IPS-20b (cell line): ENCODE measurements around the gene GABRG3.

ENCODE experiments used
- H3K27ac ChIP-seq: one replicate; pipeline ENCODE4 v1.5.1; 2013; ENCODE audit warnings: low read length
- H3K27me3 ChIP-seq: 2 replicates; pipeline ENCODE4 v1.6.1; 2013; ENCODE audit warnings: mild to moderate bottlenecking, low read length, inconsistent platforms; ENCODE audit not compliant: insufficient read depth
- H3K36me3 ChIP-seq: 2 replicates; pipeline ENCODE4 v1.6.1; 2013; ENCODE audit warnings: low read depth, mild to moderate bottlenecking, inconsistent platforms, low read length, moderate library complexity; ENCODE audit not compliant: insufficient read depth
- H3K4me1 ChIP-seq: 2 replicates; pipeline ENCODE4 v1.6.1; 2013; ENCODE audit warnings: mild to moderate bottlenecking, control low read depth, inconsistent platforms, low read length, moderate library complexity; ENCODE audit not compliant: insufficient read depth
- H3K4me3 ChIP-seq: 2 replicates; pipeline ENCODE4 v1.5.1; 2013; ENCODE audit warnings: mild to moderate bottlenecking, low read length, inconsistent platforms
- H3K9ac ChIP-seq: 2 replicates; pipeline ENCODE4 v1.6.1; 2013; ENCODE audit warnings: low read depth, mild to moderate bottlenecking, inconsistent platforms, low read length, moderate library complexity
- H3K9me3 ChIP-seq: 2 replicates; pipeline ENCODE4 v1.6.1; 2013; ENCODE audit warnings: mild to moderate bottlenecking, low read depth, low read length, inconsistent platforms; ENCODE audit not compliant: insufficient read depth

GABRG3 gene

DNA sequence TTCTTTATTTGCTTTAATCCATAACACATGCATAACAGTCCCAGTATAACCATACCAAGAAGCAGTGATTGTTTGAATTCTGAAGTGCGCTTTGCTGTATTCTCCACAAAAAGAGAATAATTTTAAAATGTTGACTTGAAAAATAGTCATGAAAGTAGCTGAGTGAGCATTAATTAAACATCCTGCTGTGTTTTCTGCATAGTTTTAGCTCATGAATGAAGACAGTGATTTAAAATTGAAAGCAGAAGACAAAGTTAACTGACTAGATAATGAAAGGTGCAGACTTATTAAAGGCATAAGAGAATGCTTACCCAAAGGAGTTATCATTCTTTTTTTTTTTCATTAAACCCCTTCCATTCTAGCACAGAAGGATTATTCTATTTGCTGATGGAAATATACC is 143.5 kb downstream of the GABRG3 start:
- H3K36me3 ChIP-seq: no peaks in the 10 kb centered on the region
- H3K27me3 ChIP-seq: no peaks in the 10 kb centered on the region
- H3K4me3 ChIP-seq: no peak overlapping the region
- no peak overlapping the region for H3K27ac ChIP-seq
- H3K9me3 ChIP-seq: no peaks in the 10 kb centered on the region
- peaks cover 10% of the 10 kb centered on the region; the same call in 1 of the 2 replicates for H3K4me1 ChIP-seq
- H3K9ac ChIP-seq: no peak overlapping the region

GRCh38 chr15:27119695-27120266 is 148.8 kb downstream of the GABRG3 start:
- H3K9ac ChIP-seq: no peak overlapping the region
- H3K36me3 ChIP-seq: no peaks in the 10 kb centered on the region
- no peak overlapping the region for H3K4me3 ChIP-seq
- no peaks in the 10 kb centered on the region for H3K9me3 ChIP-seq
- H3K27me3 ChIP-seq: no peaks in the 10 kb centered on the region
- no peak overlapping the region for H3K27ac ChIP-seq
- peaks cover under 1% of the 10 kb centered on the region; the same call in 1 of the 2 replicates for H3K4me1 ChIP-seq

- Histone ChIP-seq H3K9ac (no peak overlapping the region), H3K4me1 (no peaks in the 10 kb centered on the region), H3K27ac (no peak overlapping the region), H3K4me3 (no peak overlapping the region), H3K27me3 (no peaks in the 10 kb centered on the region), H3K36me3 (no peaks in the 10 kb centered on the region), H3K9me3 (no peaks in the 10 kb centered on the region)
Measured at GRCh38 chr15:27121672-27122071, 150.7 kb downstream of the GABRG3 start.

GRCh38 chr15:27123291-27123690 is 152.3 kb downstream of the GABRG3 start:
- H3K9ac ChIP-seq: no peak overlapping the region
- no peaks in the 10 kb centered on the region for H3K4me1 ChIP-seq
- H3K27ac ChIP-seq: no peak overlapping the region

GRCh38 chr15:27123808-27124207 is 152.8 kb downstream of the GABRG3 start:
- H3K9me3 ChIP-seq: no peaks in the 10 kb centered on the region
- H3K4me1 ChIP-seq: no peaks in the 10 kb centered on the region
- no peaks in the 10 kb centered on the region for H3K36me3 ChIP-seq
- H3K4me3 ChIP-seq: no peak overlapping the region
- no peak overlapping the region for H3K9ac ChIP-seq
- H3K27me3 ChIP-seq: no peaks in the 10 kb centered on the region
- no peak overlapping the region for H3K27ac ChIP-seq

More at GRCh38 chr15:27123291-27123690, 152.3 kb downstream of the GABRG3 start:
- no peak overlapping the region for H3K4me3 ChIP-seq
- H3K27me3 ChIP-seq: no peaks in the 10 kb centered on the region
- no peaks in the 10 kb centered on the region for H3K9me3 ChIP-seq
- H3K36me3 ChIP-seq: no peaks in the 10 kb centered on the region

- Histone ChIP-seq H3K4me1 (no peaks in the 10 kb centered on the region), H3K9me3 (no peaks in the 10 kb centered on the region), H3K36me3 (no peaks in the 10 kb centered on the region), H3K27me3 (no peaks in the 10 kb centered on the region), H3K9ac (no peak overlapping the region), H3K27ac (no peak overlapping the region), H3K4me3 (no peak overlapping the region)
Measured at GRCh38 chr15:27124287-27124871, 153.4 kb downstream of the GABRG3 start.

DNA sequence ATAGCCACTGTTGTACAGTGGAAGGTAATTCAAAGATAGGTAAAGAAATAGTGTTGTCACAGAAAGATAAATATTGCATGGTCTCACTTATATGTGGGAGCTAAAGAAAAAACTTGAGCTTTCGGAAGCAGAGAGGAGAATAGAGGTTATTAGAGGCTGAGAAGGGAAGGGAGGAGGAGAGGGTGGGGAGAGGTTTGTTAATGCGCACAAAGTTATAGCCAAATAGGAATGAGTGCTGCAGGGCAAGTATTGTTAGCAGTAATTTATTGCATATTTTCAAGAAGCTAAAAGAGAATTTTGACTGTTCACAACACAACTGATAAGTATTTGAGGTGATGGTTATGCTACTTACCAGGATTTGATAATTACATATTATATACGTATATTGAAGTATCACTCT is 154.2 kb downstream of the GABRG3 start:
- H3K4me3 ChIP-seq: no peak overlapping the region
- H3K27me3 ChIP-seq: no peaks in the 10 kb centered on the region
- no peaks in the 10 kb centered on the region for H3K9me3 ChIP-seq
- no peak overlapping the region for H3K9ac ChIP-seq
- no peak overlapping the region for H3K27ac ChIP-seq
- H3K36me3 ChIP-seq: no peaks in the 10 kb centered on the region
- H3K4me1 ChIP-seq: no peaks in the 10 kb centered on the region

- Histone ChIP-seq H3K27me3 (no peaks in the 10 kb centered on the region), H3K4me3 (no peak overlapping the region), H3K27ac (no peak overlapping the region), H3K9ac (no peak overlapping the region), H3K36me3 (no peaks in the 10 kb centered on the region), H3K4me1 (no peaks in the 10 kb centered on the region), H3K9me3 (no peaks in the 10 kb centered on the region)
Measured at GRCh38 chr15:27126449-27126848, 155.5 kb downstream of the GABRG3 start.

GRCh38 chr15:27127815-27128570 is 157.0 kb downstream of the GABRG3 start:
- H3K27ac ChIP-seq: no peak overlapping the region

GRCh38 chr15:27133249-27133648 is 162.3 kb downstream of the GABRG3 start:
- Histone ChIP-seq H3K27me3 (no peaks in the 10 kb centered on the region), H3K36me3 (no peaks in the 10 kb centered on the region), H3K4me1 (no peaks in the 10 kb centered on the region), H3K9me3 (no peaks in the 10 kb centered on the region), H3K27ac (no peak overlapping the region), H3K9ac (no peak overlapping the region), H3K4me3 (no peak overlapping the region)

More at GRCh38 chr15:27127815-27128570, 157.0 kb downstream of the GABRG3 start:
- Histone ChIP-seq H3K4me3 (no peak overlapping the region), H3K27me3 (no peaks in the 10 kb centered on the region), H3K36me3 (no peaks in the 10 kb centered on the region), H3K9me3 (no peaks in the 10 kb centered on the region), H3K9ac (no peak overlapping the region), H3K4me1 (no peaks in the 10 kb centered on the region)

GRCh38 chr15:27134481-27134880 is 163.5 kb downstream of the GABRG3 start:
- Histone ChIP-seq H3K27me3 (no peaks in the 10 kb centered on the region), H3K4me3 (no peak overlapping the region), H3K4me1 (no peaks in the 10 kb centered on the region), H3K27ac (no peak overlapping the region), H3K9me3 (no peaks in the 10 kb centered on the region), H3K9ac (no peak overlapping the region), H3K36me3 (no peaks in the 10 kb centered on the region)

DNA sequence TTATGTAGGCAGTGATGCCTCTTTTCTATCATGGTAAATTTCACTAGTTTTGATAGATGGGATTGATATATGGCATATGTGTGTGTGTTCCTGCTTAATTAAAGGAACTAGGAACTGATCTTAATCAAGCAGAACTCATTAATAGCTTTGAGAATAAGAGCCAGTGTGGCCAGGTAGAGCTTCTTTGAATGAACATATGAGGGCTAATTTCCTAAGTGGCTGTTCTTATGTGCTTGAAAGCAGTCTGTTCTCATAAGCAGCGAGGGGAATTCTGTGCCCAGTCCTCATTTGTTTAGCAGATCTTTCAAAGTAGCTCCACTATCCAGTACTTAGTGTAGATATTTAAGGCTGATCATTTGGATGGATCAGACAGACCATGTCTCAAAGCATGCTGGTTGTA is 164.2 kb downstream of the GABRG3 start:
- no peaks in the 10 kb centered on the region for H3K4me1 ChIP-seq
- no peak overlapping the region for H3K4me3 ChIP-seq
- H3K9ac ChIP-seq: no peak overlapping the region
- H3K9me3 ChIP-seq: no peaks in the 10 kb centered on the region
- no peaks in the 10 kb centered on the region for H3K36me3 ChIP-seq
- H3K27ac ChIP-seq: no peak overlapping the region
- no peaks in the 10 kb centered on the region for H3K27me3 ChIP-seq
